Panc1 (cell line): Measurements from ENCODE around the gene KIF5B. TPM values are rescaled to one million over a fixed set of nuclear protein-coding genes. Genes with fewer than 3 reads are reported as not detected.

Source experiments
- total RNA-seq: library from RNA; stranded (reverse); gene quantifications from one replicate; pipeline ENCODE4 v1.2.1, GENCODE V29; 2021; ENCODE audit not compliant: unreplicated experiment

KIF5B gene
- total RNA-seq, 1 experiment from 2014 or later, result 89.9 TPM

Other genes with a start within 250 kb of the KIF5B start
- 22.9 TPM for gene ARHGAP12, start 127.6 kb downstream of the KIF5B start, total RNA-seq